Peyer's patch (tissue), 4 donors: ENCODE results near the gene STXBP1.

Experiments
- CTCF ChIP-seq, 6 experiments: fragments of 450-650 bp in 4 of 6; fragments of 200-600 bp in 2 of 6; sonication (generic) in 1 of 6; IDR thresholded peaks; one replicate each; pipeline ENCODE4 v1.5.1; 2017 to 2019; ENCODE audit warnings: antibody characterized with exemption in 6 of 6, mild to moderate bottlenecking in 3 of 6, moderate library complexity in 1 of 6
- POLR2A ChIP-seq, 2 donors: fragments of 450-650 bp; IDR thresholded peaks; one replicate each; pipeline ENCODE4 v1.5.1; 2017; ENCODE audit warnings: antibody characterized with exemption in 2 of 2, mild to moderate bottlenecking in 2 of 2, moderate library complexity in 2 of 2

GRCh38 chr9:127613583-127613954, 1.5 kb downstream of the STXBP1 start:
- TF ChIP-seq CTCF (IDR thresholded peaks at IDR 0.05) (no peak), POLR2A (IDR thresholded peaks at IDR 0.05) (no peak)
